ENCODE results near the gene E2F1.

The E2F1 gene

DNA sequence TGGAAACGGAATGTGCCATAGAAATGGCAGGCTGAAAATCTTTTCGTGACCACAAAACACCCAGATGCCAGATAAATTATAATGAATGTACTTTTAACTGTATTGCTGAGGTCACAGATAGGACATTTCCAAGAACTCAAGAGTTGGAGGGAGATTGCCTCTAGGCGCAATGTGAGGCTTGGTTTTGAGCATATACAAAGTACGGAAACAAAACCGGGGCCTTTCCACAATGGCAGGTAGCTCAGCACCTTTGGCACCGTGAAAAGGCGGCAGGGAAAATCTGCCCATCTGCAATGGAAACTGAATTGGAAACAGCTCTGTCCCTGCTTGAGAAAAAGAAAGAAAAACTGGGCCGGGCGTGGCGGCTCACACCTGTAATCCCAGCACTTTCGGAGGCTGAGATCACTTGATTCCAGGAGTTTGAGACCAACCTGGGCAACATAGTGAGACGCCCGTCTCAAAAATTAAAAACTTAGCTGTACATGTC lies 34.6 kb downstream of the E2F1 start:
- peaks cover 9% of the 10 kb centered on the region; the same call in 1 of the 2 replicates for H4K20me1 ChIP-seq (ENCODE audit: insufficient read depth, low read length)
- H3K9me3 ChIP-seq (ENCODE audit: insufficient read depth, low read length, severe bottlenecking), result no peaks in the 10 kb centered on the region
- DNase-seq, result no peak
- no peaks in the 10 kb centered on the region for H3K79me2 ChIP-seq (ENCODE audit: insufficient read depth, low read length)
- no peaks in the 10 kb centered on the region for H3K36me3 ChIP-seq (ENCODE audit: insufficient read depth, low read length)
- H3K27ac ChIP-seq (ENCODE audit: low read length), result no peak overlapping the region
- no peak overlapping the region for H3K4me2 ChIP-seq (ENCODE audit: insufficient read depth, low read length)
- no peak overlapping the region for H2AFZ ChIP-seq (ENCODE audit: low read depth, low read length)
- H3K4me3 ChIP-seq (ENCODE audit: low read depth in 1 of 2, low read length in 2 of 2), result no peak overlapping the region
- no peak for ATAC-seq (ENCODE audit: insufficient read depth, low read depth)
- no peak overlapping the region for H3K9ac ChIP-seq (ENCODE audit: low read depth, low read length)
- no peaks in the 10 kb centered on the region for H3K4me1 ChIP-seq (ENCODE audit: insufficient read depth, low read length)
- TF ChIP-seq, protein P1, sequence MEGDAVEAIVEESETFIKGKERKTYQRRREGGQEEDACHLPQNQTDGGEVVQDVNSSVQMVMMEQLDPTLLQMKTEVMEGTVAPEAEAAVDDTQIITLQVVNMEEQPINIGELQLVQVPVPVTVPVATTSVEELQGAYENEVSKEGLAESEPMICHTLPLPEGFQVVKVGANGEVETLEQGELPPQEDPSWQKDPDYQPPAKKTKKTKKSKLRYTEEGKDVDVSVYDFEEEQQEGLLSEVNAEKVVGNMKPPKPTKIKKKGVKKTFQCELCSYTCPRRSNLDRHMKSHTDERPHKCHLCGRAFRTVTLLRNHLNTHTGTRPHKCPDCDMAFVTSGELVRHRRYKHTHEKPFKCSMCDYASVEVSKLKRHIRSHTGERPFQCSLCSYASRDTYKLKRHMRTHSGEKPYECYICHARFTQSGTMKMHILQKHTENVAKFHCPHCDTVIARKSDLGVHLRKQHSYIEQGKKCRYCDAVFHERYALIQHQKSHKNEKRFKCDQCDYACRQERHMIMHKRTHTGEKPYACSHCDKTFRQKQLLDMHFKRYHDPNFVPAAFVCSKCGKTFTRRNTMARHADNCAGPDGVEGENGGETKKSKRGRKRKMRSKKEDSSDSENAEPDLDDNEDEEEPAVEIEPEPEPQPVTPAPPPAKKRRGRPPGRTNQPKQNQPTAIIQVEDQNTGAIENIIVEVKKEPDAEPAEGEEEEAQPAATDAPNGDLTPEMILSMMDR (IDR thresholded peaks at IDR 0.05; ENCODE audit: borderline replicate concordance, extremely low read depth, low read length, poor library complexity, severe bottlenecking), result no peak
- TF ChIP-seq EZH2 (IDR thresholded peaks at IDR 0.05; ENCODE audit: borderline replicate concordance, low read depth, low read length, severe bottlenecking), result no peak
- no peaks in the 10 kb centered on the region for H3K27me3 ChIP-seq (ENCODE audit: insufficient read depth, low read length, poor library complexity)

DNA sequence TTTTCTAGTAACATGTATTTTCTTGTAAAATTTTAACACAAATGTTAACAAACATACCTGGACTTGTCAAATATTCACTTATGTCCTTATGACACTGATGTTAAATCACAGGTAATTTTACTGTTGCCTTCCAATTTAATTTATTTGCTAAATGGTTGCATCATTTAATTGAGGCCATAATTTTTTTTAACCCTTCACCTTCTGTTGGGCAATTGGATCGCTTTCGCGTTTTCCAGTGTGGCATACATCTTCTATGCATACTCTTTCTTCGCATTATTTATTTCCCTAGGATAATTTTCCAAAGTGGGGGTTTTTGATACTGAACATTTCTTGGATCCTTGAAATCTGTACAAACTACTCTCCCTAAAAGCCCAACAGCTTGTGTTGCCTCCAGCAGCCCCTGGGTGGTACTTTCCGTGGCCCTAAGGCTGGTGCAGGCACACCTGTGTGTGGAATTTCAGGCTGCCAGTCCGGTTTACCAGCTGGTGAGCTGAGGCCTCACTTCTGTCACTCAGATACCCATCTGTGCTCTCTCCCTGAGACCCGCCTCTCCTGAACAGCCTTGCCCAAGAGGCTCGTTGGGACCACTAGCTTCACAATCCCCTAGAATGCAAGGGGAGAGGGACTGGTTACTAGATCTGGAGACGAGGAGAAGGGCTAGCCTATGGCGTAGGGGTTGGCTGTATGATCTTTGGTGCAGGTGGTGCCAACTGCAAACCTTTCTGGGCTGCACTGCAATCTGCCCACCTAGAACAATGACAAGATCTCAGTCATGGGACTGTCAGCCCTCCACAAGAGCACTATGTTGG lies 35.2 kb downstream of the E2F1 start:
- no peak for ATAC-seq (ENCODE audit: insufficient read depth, low read depth)
- peaks cover 9% of the 10 kb centered on the region; the same call in 1 of the 2 replicates for H4K20me1 ChIP-seq (ENCODE audit: insufficient read depth, low read length)
- no peak overlapping the region for H3K4me3 ChIP-seq (ENCODE audit: low read depth in 1 of 2, low read length in 2 of 2)
- no peak overlapping the region for H3K9ac ChIP-seq (ENCODE audit: low read depth, low read length)
- H3K36me3 ChIP-seq (ENCODE audit: insufficient read depth, low read length), result peaks cover 3% of the 10 kb centered on the region; the same call in 1 of the 2 replicates
- H3K79me2 ChIP-seq (ENCODE audit: insufficient read depth, low read length), result no peaks in the 10 kb centered on the region
- H3K4me2 ChIP-seq (ENCODE audit: insufficient read depth, low read length), result no peak overlapping the region
- H2AFZ ChIP-seq (ENCODE audit: low read depth, low read length), result no peak overlapping the region
- H3K27ac ChIP-seq (ENCODE audit: low read length), result no peak overlapping the region
- no peaks in the 10 kb centered on the region for H3K27me3 ChIP-seq (ENCODE audit: insufficient read depth, low read length, poor library complexity)
- no peaks in the 10 kb centered on the region for H3K9me3 ChIP-seq (ENCODE audit: insufficient read depth, low read length, severe bottlenecking)
- TF ChIP-seq, protein P1 (IDR thresholded peaks at IDR 0.05; ENCODE audit: borderline replicate concordance, extremely low read depth, low read length, poor library complexity, severe bottlenecking), result no peak
- no peak for TF ChIP-seq EZH2 (IDR thresholded peaks at IDR 0.05; ENCODE audit: borderline replicate concordance, low read depth, low read length, severe bottlenecking)
- no peaks in the 10 kb centered on the region for H3K4me1 ChIP-seq (ENCODE audit: insufficient read depth, low read length)
- DNase-seq, result no peak

DNA sequence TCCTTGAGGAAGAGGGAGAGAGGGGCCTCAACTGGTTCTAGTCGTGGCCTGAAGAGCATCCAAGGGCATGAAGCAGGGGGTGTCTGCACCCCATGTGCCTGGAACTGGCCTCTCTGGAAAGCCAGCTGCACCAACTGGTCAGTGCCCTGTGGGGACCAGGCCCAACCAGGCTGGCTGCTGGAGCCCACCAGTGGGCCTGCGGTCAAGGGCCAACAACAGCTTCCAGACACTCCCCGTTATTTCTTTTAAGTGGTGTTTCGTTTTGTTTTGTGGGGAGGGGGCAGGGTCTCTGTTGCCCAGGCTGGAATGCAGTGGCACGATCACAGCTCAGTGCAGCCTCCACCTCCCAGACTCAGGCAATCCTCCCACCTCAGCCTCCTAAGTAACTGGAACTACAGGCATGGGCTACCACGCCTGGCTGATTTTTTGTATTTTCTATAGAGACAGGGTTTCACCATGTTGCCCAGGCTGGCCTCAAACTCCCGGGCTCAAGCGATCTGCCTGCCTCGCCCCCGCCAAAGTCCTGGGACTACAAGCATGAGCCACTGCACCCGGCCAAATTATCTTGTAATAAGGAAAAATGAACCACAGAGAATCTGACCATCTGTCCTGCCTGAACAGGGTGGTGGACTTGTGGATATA lies 36.0 kb downstream of the E2F1 start:
- TF ChIP-seq EZH2 (IDR thresholded peaks at IDR 0.05; ENCODE audit: borderline replicate concordance, low read depth, low read length, severe bottlenecking), result no peak
- TF ChIP-seq, protein P1 (IDR thresholded peaks at IDR 0.05; ENCODE audit: borderline replicate concordance, extremely low read depth, low read length, poor library complexity, severe bottlenecking), result no peak
- Histone ChIP-seq H3K9ac (ENCODE audit: low read depth, low read length) (no peak overlapping the region), H2AFZ (ENCODE audit: low read depth, low read length) (no peak overlapping the region), H3K36me3 (ENCODE audit: insufficient read depth, low read length) (peaks cover 10% of the 10 kb centered on the region), H3K27me3 (ENCODE audit: insufficient read depth, low read length, poor library complexity) (no peaks in the 10 kb centered on the region), H3K9me3 (ENCODE audit: insufficient read depth, low read length, severe bottlenecking) (no peaks in the 10 kb centered on the region), H3K79me2 (ENCODE audit: insufficient read depth, low read length) (no peaks in the 10 kb centered on the region), H3K27ac (ENCODE audit: low read length) (no peak overlapping the region), H3K4me3 (ENCODE audit: low read depth in 1 of 2, low read length in 2 of 2) (no peak overlapping the region), H4K20me1 (ENCODE audit: insufficient read depth, low read length) (peaks cover 9% of the 10 kb centered on the region; the same call in 1 of the 2 replicates), H3K4me2 (ENCODE audit: insufficient read depth, low read length) (no peak overlapping the region), H3K4me1 (ENCODE audit: insufficient read depth, low read length) (no peaks in the 10 kb centered on the region)
- no peak for ATAC-seq (ENCODE audit: insufficient read depth, low read depth)
- DNase-seq, result no peak

Data from DND-41 (cell line).